Fibroblast of villous mesenchyme (primary cell): ENCODE data around the gene ZNF285. TPM values are rescaled to one million over a fixed set of nuclear protein-coding genes. Genes with fewer than 3 reads are reported as not detected.
"Not testable (repeated sequence)": the region's sequence is repeated elsewhere in the genome, so short reads cannot be mapped to it uniquely, and the experiment has no call there.

Experiments
- DNase-seq: peaks from one replicate; pipeline ENCODE4 v3.0.0-alpha.2; 2010; ENCODE audit warnings: low read depth
- H3K4me3 ChIP-seq: 2 replicates; pipeline ENCODE4 v1.5.1; 2011; ENCODE audit warnings: low read depth, mild to moderate bottlenecking, low read length
- CTCF ChIP-seq: IDR thresholded peaks from 2 replicates; pipeline ENCODE4 v1.5.1; 2012; ENCODE audit warnings: low read depth, mild to moderate bottlenecking, low read length; ENCODE audit not compliant: insufficient read depth
- total RNA-seq: library from RNA; depleted of rRNA; stranded (reverse); fragments of >200 nt; gene quantifications from 2 replicates; pipeline ENCODE4 v1.2.3, GENCODE V29; 2012

The ZNF285 gene
- total RNA-seq, 1 donor = 3.9 TPM

- no peak overlapping the region for H3K4me3 ChIP-seq
- no peak for DNase-seq
- no peak for TF ChIP-seq CTCF
Measured at GRCh38 chr19:44341794-44342193, 59.6 kb downstream of the ZNF285 start.

GRCh38 chr19:44334639-44335038, 66.8 kb downstream of the ZNF285 start:
- H3K4me3 ChIP-seq, DNase-seq: not testable (repeated sequence)

Other genes starting within 250 kb of the ZNF285 start
- 15.5 and 21.2 TPM in 2 replicates for gene ZNF226, start 236.5 kb downstream of the ZNF285 start, total RNA-seq
- 15.8 and 18.6 TPM in 2 replicates for gene ZNF227, start 189.1 kb downstream of the ZNF285 start, total RNA-seq
- gene ZNF233, start 141.7 kb downstream of the ZNF285 start, total RNA-seq = 0.32 and 2.2 TPM in 2 replicates
- gene ZNF235, start 96.6 kb downstream of the ZNF285 start, total RNA-seq = 4.8 and 8.2 TPM in 2 replicates
- 6.4 and 8.6 TPM in 2 replicates for gene ZNF112, start 44.9 kb downstream of the ZNF285 start, total RNA-seq
- 12.6 and 13.4 TPM in 2 replicates for gene ZNF229, start 46.9 kb upstream of the ZNF285 start, total RNA-seq
- gene ZNF180, start 98.9 kb upstream of the ZNF285 start, total RNA-seq = 6.4 and 9.5 TPM in 2 replicates
- gene CEACAM20, start 128.1 kb upstream of the ZNF285 start, total RNA-seq = not detected in 2 replicates
- gene IGSF23, start 212.0 kb upstream of the ZNF285 start, total RNA-seq = 0.32 and 0.43 TPM in 2 replicates
- 114 and 156 TPM in 2 replicates for gene PVR, start 242.3 kb upstream of the ZNF285 start, total RNA-seq